GM21529 (cell line): Measurements from ENCODE around the gene NR2E3.

Experiments used
- ATAC-seq: cut with Tn5 transposase; IDR thresholded peaks from one replicate; pipeline ENCODE4 v1.9.1; 2021; ENCODE audit not compliant: unreplicated experiment

The NR2E3 gene

GRCh38 chr15:71790081-71790480 is 20.3 kb upstream of the NR2E3 start:
- ATAC-seq = no peak

GRCh38 chr15:71791975-71792374 is 18.4 kb upstream of the NR2E3 start:
- no peak for ATAC-seq

GRCh38 chr15:71792521-71792920 is 17.8 kb upstream of the NR2E3 start:
- no peak for ATAC-seq

- no peak for ATAC-seq
Observed at GRCh38 chr15:71798641-71799040, 11.7 kb upstream of the NR2E3 start.

- ATAC-seq = no peak
Observed at GRCh38 chr15:71800190-71800589, 10.2 kb upstream of the NR2E3 start.

GRCh38 chr15:71800835-71801745 is 9.3 kb upstream of the NR2E3 start:
- ATAC-seq = no peak

GRCh38 chr15:71801935-71802655 is 8.3 kb upstream of the NR2E3 start:
- ATAC-seq = no peak

- ATAC-seq = no peak
Observed at GRCh38 chr15:71802770-71803169, 7.6 kb upstream of the NR2E3 start.

GRCh38 chr15:71804226-71804625 is 6.1 kb upstream of the NR2E3 start:
- peak; percentile 69 for ATAC-seq

GRCh38 chr15:71804695-71805470 is 5.5 kb upstream of the NR2E3 start:
- ATAC-seq = peak; percentile 66

GRCh38 chr15:71806452-71806931 is 3.9 kb upstream of the NR2E3 start:
- ATAC-seq = no peak

- ATAC-seq = no peak
Observed at GRCh38 chr15:71807125-71807629, 3.2 kb upstream of the NR2E3 start.

GRCh38 chr15:71807691-71808091 is 2.7 kb upstream of the NR2E3 start:
- no peak for ATAC-seq

- no peak for ATAC-seq
Observed at GRCh38 chr15:71808311-71809020, 1.9 kb upstream of the NR2E3 start.

- ATAC-seq = no peak
Observed at GRCh38 chr15:71809346-71809745, 1.0 kb upstream of the NR2E3 start.

- ATAC-seq = no peak
Observed at GRCh38 chr15:71811036-71811736, 832 bp downstream of the NR2E3 start.

GRCh38 chr15:71811752-71812735 is 1.7 kb downstream of the NR2E3 start:
- ATAC-seq = no peak

GRCh38 chr15:71812966-71813722 is 2.8 kb downstream of the NR2E3 start:
- no peak for ATAC-seq
